Loucy (cell line): ENCODE results near the gene MGAT5B.

Source experiments
- H2AFZ ChIP-seq: fragments of 200-600 bp; sonication (generic); 2 replicates; pipeline ENCODE4 v1.6.0; 2016; ENCODE audit warnings: antibody characterized with exemption, mild to moderate bottlenecking, low read length, moderate library complexity
- H3F3A ChIP-seq: fragments of 200-600 bp; 2 replicates; pipeline ENCODE4 v1.6.0; 2016; ENCODE audit warnings: antibody characterized with exemption, low read depth, mild to moderate bottlenecking
- H3K27me3 ChIP-seq: fragments of 200-600 bp; sonication (generic); 2 replicates; pipeline ENCODE4 v1.6.1; 2014; ENCODE audit warnings: low read length, mild to moderate bottlenecking; ENCODE audit not compliant: insufficient read depth, poor library complexity, severe bottlenecking
- H3K36me3 ChIP-seq: fragments of 200-600 bp; sonication (generic); 2 replicates; pipeline ENCODE4 v1.6.1; 2016; ENCODE audit warnings: low read length; ENCODE audit not compliant: insufficient read depth
- H3K4me1 ChIP-seq: fragments of 200-600 bp; sonication (generic); 2 replicates; pipeline ENCODE4 v1.5.1; 2014; ENCODE audit warnings: low read length, mild to moderate bottlenecking; ENCODE audit not compliant: insufficient read depth, poor library complexity, severe bottlenecking
- H3K4me2 ChIP-seq: fragments of 200-600 bp; sonication (generic); 2 replicates; pipeline ENCODE4 v1.6.0; 2014; ENCODE audit warnings: antibody characterized with exemption, low read length, low read depth, mild to moderate bottlenecking; ENCODE audit not compliant: poor library complexity, severe bottlenecking
- H3K4me3 ChIP-seq: fragments of 200-600 bp; sonication (generic); 2 replicates; pipeline ENCODE4 v1.5.1; 2014; ENCODE audit warnings: low read length, mild to moderate bottlenecking, mixed read lengths; ENCODE audit not compliant: poor library complexity, severe bottlenecking
- H3K79me2 ChIP-seq: fragments of 200-600 bp; sonication (generic); 2 replicates; pipeline ENCODE4 v1.6.1; 2014; ENCODE audit warnings: low read length; ENCODE audit not compliant: insufficient read depth
- H3K9ac ChIP-seq: fragments of 200-600 bp; sonication (generic); 2 replicates; pipeline ENCODE4 v1.6.0; 2014; ENCODE audit warnings: mild to moderate bottlenecking, low read depth, low read length, moderate library complexity; ENCODE audit not compliant: poor library complexity, severe bottlenecking
- H3K9me2 ChIP-seq: fragments of 200-600 bp; sonication (generic); replicated peaks from 2 replicates; pipeline ENCODE4 v1.6.1; 2016; ENCODE audit warnings: low read depth, low read length, mixed read lengths
- H3K9me3 ChIP-seq: fragments of 200-600 bp; sonication (generic); 2 replicates; pipeline ENCODE4 v1.6.1; 2014; ENCODE audit warnings: mild to moderate bottlenecking, antibody characterized with exemption, low read length, low read depth; ENCODE audit not compliant: insufficient read depth
- H4K20me1 ChIP-seq: fragments of 200-600 bp; sonication (generic); 2 replicates; pipeline ENCODE4 v1.6.0; 2014; ENCODE audit warnings: antibody characterized with exemption, low read length, mild to moderate bottlenecking; ENCODE audit not compliant: insufficient read depth, poor library complexity, severe bottlenecking
- CTCF ChIP-seq: fragments of 200-600 bp; sonication (generic); conservative IDR thresholded peaks from 2 replicates; pipeline ENCODE4 v1.5.1; 2014; ENCODE audit warnings: mild to moderate bottlenecking, antibody characterized with exemption, low read length
- EZH2phosphoT487 ChIP-seq: fragments of 200-600 bp; IDR thresholded peaks from 2 replicates; pipeline ENCODE4 v1.6.1; 2018; ENCODE audit warnings: antibody characterized with exemption, mild to moderate bottlenecking, moderate library complexity, borderline replicate concordance

MGAT5B gene

GRCh38 chr17:76994237-76994637 is 126.0 kb downstream of the MGAT5B start:
- Histone ChIP-seq H3K9me2 (no peaks in the 10 kb centered on the region), H3K27me3 (no peaks in the 10 kb centered on the region), H4K20me1 (no peaks in the 10 kb centered on the region), H3F3A (peaks cover 9% of the 10 kb centered on the region; the same call in 1 of the 2 replicates), H3K4me1 (peaks cover 51% of the 10 kb centered on the region), H3K4me3 (no peak overlapping the region), H2AFZ (no peak overlapping the region), H3K36me3 (no peaks in the 10 kb centered on the region), H3K79me2 (peaks cover 12% of the 10 kb centered on the region), H3K9ac (peak overlapping the region; percentile 61), H3K4me2 (peak overlapping the region; percentile 33), H3K9me3 (no peaks in the 10 kb centered on the region)
- no peak for TF ChIP-seq CTCF
- TF ChIP-seq EZH2phosphoT487: no peak

- Histone ChIP-seq H3K4me1 (peaks cover 60% of the 10 kb centered on the region), H3K9me3 (no peaks in the 10 kb centered on the region), H3K36me3 (no peaks in the 10 kb centered on the region), H3K27me3 (no peaks in the 10 kb centered on the region), H3K79me2 (peaks cover 12% of the 10 kb centered on the region), H3K9me2 (no peaks in the 10 kb centered on the region), H2AFZ (peak overlapping the region; percentile 28; the same call in 1 of the 2 replicates), H3K4me3 (no peak overlapping the region), H3K9ac (peak overlapping the region; percentile 85), H3F3A (peaks cover 16% of the 10 kb centered on the region; the same call in 1 of the 2 replicates), H4K20me1 (no peaks in the 10 kb centered on the region), H3K4me2 (peak overlapping the region; percentile 48)
- TF ChIP-seq EZH2phosphoT487 (no peak), CTCF (no peak)
Observed at GRCh38 chr17:76995387-76996105, 127.3 kb downstream of the MGAT5B start.

GRCh38 chr17:76996741-76997694 is 128.8 kb downstream of the MGAT5B start:
- Histone ChIP-seq H3K79me2 (peaks cover 12% of the 10 kb centered on the region), H3K9me2 (no peaks in the 10 kb centered on the region), H3K9ac (peak overlapping the region; percentile 85), H3K9me3 (no peaks in the 10 kb centered on the region), H3F3A (peaks cover 16% of the 10 kb centered on the region; the same call in 1 of the 2 replicates), H4K20me1 (no peaks in the 10 kb centered on the region), H3K36me3 (no peaks in the 10 kb centered on the region), H3K4me1 (peaks cover 60% of the 10 kb centered on the region), H2AFZ (no peak overlapping the region), H3K4me2 (peak overlapping the region; percentile 78), H3K4me3 (peak overlapping the region; percentile 69), H3K27me3 (no peaks in the 10 kb centered on the region)
- TF ChIP-seq CTCF (no peak), EZH2phosphoT487 (no peak)
